GM19023 (cell line): ENCODE data around the gene ACSM2A.
"Not testable (repeated sequence)": the region's sequence is repeated elsewhere in the genome, so short reads cannot be mapped to it uniquely, and the experiment has no call there.

Experiments
- ATAC-seq: cut with Tn5 transposase; IDR thresholded peaks from one replicate; pipeline ENCODE4 v1.9.1; 2021; ENCODE audit warnings: mild to moderate bottlenecking, moderate library complexity; ENCODE audit not compliant: unreplicated experiment

ACSM2A gene

DNA sequence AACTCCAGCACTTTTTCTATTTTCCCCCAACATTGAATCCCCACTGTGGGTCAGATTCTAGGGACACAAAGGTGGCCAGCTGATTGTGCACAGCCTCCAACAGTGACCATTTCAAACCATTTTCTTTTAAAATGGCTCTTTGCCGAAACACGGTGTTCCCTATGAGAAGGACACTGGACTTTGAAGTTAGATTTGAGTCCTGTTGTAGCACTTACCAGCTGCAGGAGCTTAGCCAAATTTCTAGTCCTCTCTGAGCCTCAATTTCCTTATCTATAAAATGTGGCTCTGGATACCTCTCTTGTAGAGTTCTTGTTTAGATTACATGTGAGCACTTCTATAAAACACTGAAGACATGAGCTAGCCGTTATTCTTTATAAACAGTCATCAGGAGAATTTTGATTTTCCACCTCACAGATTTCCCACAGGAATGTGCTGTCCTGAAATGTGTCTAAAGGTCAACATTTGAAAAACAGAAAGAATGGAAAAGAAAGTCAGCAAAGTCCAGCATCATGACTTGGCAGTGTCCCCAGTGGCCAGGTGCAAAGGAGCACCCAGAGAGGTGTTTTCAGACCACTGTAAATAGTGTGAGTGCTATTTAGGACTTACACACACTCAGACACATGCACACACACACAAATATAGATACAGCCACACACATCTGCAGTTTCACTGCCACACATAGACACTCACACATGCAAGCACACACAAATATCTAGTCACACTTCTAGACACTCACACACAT, 4.5 kb upstream of the ACSM2A start:
- ATAC-seq, result not testable (repeated sequence)

DNA sequence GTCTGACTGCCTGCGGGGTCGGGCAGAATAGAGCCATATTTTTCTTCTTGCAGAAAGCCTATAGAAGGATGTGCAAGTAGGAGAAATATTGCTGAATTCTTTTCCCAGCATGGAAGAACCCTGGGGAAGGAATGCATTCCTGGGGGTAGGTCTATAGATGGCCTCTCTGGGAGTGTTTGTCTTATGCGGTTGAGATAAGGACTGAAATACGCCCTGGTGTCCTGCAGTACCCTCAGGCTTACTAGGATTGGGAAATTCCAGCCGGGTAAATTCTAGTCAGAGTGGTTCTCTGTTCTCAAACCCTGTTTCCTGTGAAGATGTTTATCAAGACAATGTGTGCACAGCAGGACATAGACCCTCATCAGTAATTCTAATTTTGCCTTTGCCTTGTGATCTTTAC, 2.3 kb downstream of the ACSM2A start:
- not testable (repeated sequence) for ATAC-seq

- ATAC-seq, result not testable (repeated sequence)
Measured at GRCh38 chr16:20459227-20459626, 7.9 kb downstream of the ACSM2A start.

DNA sequence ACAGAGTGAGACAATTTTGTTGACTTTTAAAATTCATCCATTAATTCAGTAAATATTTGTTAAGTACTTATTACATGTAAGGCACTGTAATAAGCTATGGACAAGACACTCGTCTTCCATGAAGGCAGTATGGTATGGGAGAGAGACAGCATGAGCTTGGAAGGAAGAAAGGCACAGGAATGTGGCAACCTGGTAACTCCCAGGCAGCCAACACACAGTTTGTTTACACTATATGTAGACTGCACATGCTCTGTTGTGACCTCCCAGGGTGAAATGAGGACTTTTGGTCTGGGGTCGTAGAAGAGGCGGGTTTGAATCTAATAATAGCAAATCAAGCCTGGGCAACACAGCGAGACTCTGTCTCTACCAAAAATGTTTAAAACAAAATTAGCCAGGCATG, 9.0 kb downstream of the ACSM2A start:
- not testable (repeated sequence) for ATAC-seq

GRCh38 chr16:20468954-20469353, 17.6 kb downstream of the ACSM2A start:
- not testable (repeated sequence) for ATAC-seq

DNA sequence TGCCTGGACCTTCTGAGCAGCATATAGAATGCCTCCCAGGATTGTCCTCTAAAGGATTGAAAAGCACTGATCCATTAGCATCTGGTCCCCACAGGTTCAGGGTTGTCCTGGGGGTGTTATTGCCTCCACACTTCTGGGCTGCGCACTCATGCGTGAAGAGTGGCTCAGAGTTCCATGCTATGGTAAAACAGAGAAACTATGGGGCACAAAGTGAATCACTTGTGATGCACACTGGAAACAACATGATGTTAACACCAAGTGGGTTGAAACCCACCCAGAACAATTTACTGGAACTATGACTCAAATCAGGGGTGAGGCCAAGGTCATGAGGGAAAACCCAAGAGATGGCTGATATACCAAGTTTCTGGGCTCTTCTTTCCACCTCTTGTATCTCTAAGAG, 18.6 kb downstream of the ACSM2A start:
- not testable (repeated sequence) for ATAC-seq

GRCh38 chr16:20470732-20471131, 19.4 kb downstream of the ACSM2A start:
- not testable (repeated sequence) for ATAC-seq

- ATAC-seq, result not testable (repeated sequence)
Measured at GRCh38 chr16:20477188-20477744, 25.9 kb downstream of the ACSM2A start.

GRCh38 chr16:20483989-20484388, 32.7 kb downstream of the ACSM2A start:
- not testable (repeated sequence) for ATAC-seq

DNA sequence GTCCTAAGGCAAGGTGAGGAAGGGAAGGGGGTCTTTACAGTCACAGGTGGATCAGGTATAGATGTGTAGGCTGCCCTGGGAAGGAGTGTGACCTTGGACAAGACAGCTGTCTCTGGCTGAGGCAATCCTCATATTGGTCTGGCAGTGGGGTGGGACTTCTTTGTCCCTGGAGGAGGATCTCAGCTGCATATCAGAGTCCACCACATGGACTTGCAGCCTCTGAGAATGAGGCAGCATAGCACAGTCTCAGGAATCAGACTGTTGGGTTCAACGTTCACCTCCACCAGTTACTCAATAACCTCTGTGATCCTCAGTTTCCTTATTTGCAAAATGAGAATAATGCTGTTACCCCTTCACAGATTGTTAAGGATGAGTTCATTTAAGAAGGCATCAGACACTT, 33.4 kb downstream of the ACSM2A start:
- no peak for ATAC-seq

DNA sequence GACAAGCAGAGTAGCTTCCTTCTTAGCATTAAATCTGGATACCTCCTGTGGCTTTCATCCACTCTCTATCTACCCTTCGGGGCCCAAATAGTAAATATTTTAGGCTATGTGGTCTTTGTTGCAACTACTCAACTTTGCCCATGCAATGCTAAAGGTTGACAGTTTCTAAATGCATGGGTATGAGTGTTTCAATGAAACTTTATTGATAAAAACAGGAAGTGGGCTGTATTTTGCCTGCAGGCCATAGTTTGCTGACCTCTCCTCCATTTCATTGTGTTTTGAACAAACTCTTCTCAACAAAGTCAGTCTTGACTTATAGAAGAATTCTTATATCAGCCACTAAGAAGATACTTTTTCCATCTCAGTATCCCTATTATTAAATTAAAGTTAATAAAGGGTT, 34.1 kb downstream of the ACSM2A start:
- ATAC-seq, result no peak

- not testable (repeated sequence) for ATAC-seq
Measured at GRCh38 chr16:20490994-20491393, 39.7 kb downstream of the ACSM2A start.

DNA sequence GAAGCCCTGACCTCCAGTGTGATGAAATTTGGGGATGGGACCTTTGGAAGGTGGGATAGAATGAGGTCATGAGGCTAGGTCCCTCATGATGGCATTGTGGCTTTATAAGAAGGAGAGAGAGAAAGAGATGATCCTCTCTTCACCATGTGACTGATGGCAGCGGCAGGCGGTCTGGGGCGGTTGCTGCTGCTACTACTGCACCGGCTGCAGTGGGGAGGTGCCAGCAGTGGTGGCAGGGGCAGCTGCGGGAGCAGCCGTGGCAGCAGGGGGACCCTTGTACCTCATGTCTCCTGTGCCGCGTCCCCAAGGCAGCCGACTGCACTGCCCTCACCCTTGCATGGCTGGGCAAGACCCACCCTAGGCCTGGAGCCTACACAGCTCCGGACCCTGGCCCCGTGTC, 40.1 kb downstream of the ACSM2A start:
- ATAC-seq, result not testable (repeated sequence)

DNA sequence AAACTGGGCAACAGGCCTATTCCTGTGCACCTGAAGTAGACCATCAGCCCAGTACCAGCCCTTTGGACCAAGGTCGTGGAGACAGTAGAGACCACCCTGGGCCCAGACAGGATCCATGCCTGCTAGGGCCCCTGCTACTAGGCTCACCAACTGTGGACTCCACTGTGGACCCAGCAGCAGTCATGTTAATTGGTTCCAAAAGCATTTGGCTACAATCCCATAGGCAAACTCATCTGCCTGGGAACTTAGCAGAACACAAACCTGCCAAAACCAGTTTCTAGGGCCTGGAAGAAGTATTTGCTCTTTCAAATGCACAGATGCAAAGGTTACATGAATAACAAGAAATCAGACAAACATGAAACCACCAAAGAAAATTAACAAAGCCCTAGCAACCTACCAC, 53.1 kb downstream of the ACSM2A start:
- ATAC-seq, result no peak

GRCh38 chr16:20507280-20507679, 56.0 kb downstream of the ACSM2A start:
- ATAC-seq, result no peak

DNA sequence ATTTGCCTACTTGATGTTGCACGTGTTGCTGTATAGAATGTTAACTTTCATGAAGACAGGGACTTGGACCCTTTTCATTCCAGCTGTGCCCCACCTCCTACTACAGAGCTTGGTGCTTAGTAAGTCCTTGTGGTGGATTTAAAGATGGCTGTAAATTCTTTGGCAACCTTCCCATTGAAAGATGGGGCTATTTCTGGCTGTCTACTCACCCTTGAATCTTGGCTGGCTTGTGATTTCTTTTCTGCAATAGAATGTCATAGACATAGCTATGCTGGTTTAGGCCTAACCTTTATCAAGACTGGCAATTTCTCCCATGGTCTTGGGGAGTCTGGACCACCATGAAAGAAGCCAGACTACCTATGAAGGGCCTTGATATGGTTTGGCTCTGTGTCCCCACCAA, 59.0 kb downstream of the ACSM2A start:
- no peak for ATAC-seq

- no peak for ATAC-seq
Measured at GRCh38 chr16:20515688-20516090, 64.4 kb downstream of the ACSM2A start.

DNA sequence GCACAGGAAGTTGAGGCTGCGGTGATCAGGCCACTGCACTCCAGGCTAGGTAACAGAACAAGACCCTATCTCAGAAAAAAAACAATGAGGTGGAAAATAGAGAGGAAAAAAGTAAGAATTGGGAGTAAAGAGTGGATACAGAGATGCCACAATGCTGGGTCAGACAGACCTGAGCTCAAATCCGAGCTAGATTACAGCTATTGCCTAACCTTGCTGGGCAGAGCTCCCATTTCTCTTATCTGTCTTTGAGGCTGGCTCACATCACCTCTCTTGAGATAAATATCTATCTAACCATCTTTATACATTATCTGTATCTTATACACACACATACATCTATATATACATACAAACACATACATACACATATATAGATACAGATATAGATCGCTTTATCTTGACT, 65.8 kb downstream of the ACSM2A start:
- ATAC-seq, result no peak

DNA sequence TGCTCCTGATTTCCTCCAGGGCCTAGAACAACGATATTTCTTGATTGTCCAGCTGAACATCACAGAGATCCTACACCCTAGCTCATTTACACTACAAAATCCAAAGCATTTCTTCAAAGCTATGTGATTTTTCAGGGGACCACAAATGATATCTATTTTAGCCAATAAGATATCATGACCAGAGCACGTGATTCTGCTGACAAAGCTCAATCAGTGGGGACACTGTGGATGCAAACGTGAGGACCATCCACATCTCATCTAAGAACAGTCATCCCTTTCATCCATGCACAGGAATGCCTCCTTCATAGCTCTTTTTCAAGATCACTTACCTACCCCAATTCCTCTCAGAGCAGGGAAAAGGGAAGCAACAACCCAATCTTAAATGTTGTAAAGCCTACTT, 67.9 kb downstream of the ACSM2A start:
- no peak for ATAC-seq

DNA sequence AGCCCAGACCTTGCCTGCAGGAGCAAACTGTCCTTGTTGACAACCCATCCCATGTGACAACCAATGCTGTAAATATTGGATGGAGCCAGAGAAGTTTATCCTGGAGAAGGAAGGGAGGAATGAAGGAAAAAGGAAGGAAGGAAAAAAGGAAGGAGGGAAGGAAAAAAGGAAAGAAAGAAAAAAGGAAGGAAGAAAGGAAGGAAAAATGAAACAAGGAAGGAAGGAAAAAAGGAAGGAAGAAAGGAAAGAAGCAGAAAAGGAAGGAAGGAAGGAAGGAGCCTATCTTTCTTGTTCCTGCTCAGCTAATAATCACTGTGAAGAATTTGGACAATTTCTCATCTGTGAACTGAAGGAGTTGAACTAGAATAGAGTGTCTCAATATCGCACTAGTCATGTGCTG, 68.8 kb downstream of the ACSM2A start:
- ATAC-seq, result no peak

- not testable (repeated sequence) for ATAC-seq
Measured at GRCh38 chr16:20531795-20532194, 80.5 kb downstream of the ACSM2A start.

DNA sequence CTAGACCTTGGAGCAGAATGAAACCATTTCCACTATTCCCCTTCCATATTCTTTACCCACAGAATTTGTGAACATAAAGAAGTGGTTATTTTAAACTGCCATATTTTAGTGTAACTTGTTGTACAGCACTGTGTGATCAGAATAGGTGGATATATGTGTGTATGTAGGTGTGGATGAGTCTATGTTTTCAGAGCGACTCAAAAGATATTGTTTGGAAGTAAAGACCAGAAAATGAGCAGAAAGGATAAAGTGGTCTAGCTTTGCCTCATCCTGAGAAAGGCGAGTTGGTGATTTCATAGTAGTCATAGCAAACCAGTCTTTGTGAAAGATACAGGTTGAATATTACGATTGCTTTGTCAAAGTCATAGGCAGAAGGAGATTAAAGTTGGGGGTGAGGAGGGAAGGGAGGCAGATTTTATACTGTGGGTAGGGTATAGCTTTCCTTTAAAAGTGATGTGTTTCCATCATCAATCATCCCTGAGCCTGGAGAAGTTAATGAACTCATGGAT, 81.0 kb downstream of the ACSM2A start:
- not testable (repeated sequence) for ATAC-seq
